Measurements from ENCODE around the gene CPNE7.

- TF ChIP-seq FOXK2 (IDR thresholded peaks at IDR 0.05) (no peak), BHLHE40 (IDR thresholded peaks at IDR 0.05; ENCODE audit: borderline replicate concordance) (no peak), HDGF (IDR thresholded peaks at IDR 0.05; ENCODE audit: borderline replicate concordance) (no peak), SUZ12 (IDR thresholded peaks at IDR 0.05) (no peak), LEF1 (IDR thresholded peaks at IDR 0.05; ENCODE audit: borderline replicate concordance) (no peak), TARDBP (IDR thresholded peaks at IDR 0.05) (no peak)
Observed at GRCh38 chr16:89586218-89586617, 10.7 kb downstream of the CPNE7 start.

Measured in HEK293T (cell line).